Jurkat, Clone E6-1 (cell line): Measurements from ENCODE around the gene TCF7.

ENCODE experiments used
- DNase-seq: peaks from one replicate; pipeline ENCODE4 v3.0.0-alpha.2; 2011; ENCODE audit warnings: low read depth, low spot score
- H3K4me3 ChIP-seq: 2 replicates; pipeline ENCODE4 v1.5.1; 2011; ENCODE audit warnings: mild to moderate bottlenecking, low read length, control low read depth, moderate library complexity

The TCF7 gene

GRCh38 chr5:134125039-134126015 lies 10.8 kb downstream of the TCF7 start:
- DNase-seq, result no peak
- no peak overlapping the region for H3K4me3 ChIP-seq

GRCh38 chr5:134127376-134127861 lies 12.9 kb downstream of the TCF7 start:
- DNase-seq, result no peak
- H3K4me3 ChIP-seq, result no peak overlapping the region

GRCh38 chr5:134127988-134128647 lies 13.6 kb downstream of the TCF7 start:
- no peak for DNase-seq
- no peak overlapping the region for H3K4me3 ChIP-seq

GRCh38 chr5:134128648-134128995 lies 14.1 kb downstream of the TCF7 start:
- no peak overlapping the region for H3K4me3 ChIP-seq
- DNase-seq, result no peak

- no peak overlapping the region for H3K4me3 ChIP-seq
- no peak for DNase-seq
These were observed 15.1 kb downstream of the TCF7 start for GRCh38 chr5:134129411-134130238.

- no peak for DNase-seq
- H3K4me3 ChIP-seq, result no peak overlapping the region; the same call in 1 of the 2 replicates
These were observed 15.9 kb downstream of the TCF7 start for GRCh38 chr5:134130239-134130945.

GRCh38 chr5:134131165-134131564 lies 16.7 kb downstream of the TCF7 start:
- no peak for DNase-seq
- peak overlapping the region; percentile 26; the same call in 1 of the 2 replicates for H3K4me3 ChIP-seq

GRCh38 chr5:134131578-134132350 lies 17.3 kb downstream of the TCF7 start:
- no peak for DNase-seq
- peak overlapping the region; percentile 26 for H3K4me3 ChIP-seq

GRCh38 chr5:134132372-134133187 lies 18.1 kb downstream of the TCF7 start:
- peak; percentile 96 for DNase-seq

GRCh38 chr5:134133188-134133994 lies 18.9 kb downstream of the TCF7 start:
- H3K4me3 ChIP-seq, result no peak overlapping the region; the same call in 1 of the 2 replicates

More at GRCh38 chr5:134132372-134133187, 18.1 kb downstream of the TCF7 start:
- H3K4me3 ChIP-seq, result peak overlapping the region; percentile 30

GRCh38 chr5:134133995-134134541 lies 19.6 kb downstream of the TCF7 start:
- H3K4me3 ChIP-seq, result no peak overlapping the region
- DNase-seq, result no peak

More at GRCh38 chr5:134133188-134133994, 18.9 kb downstream of the TCF7 start:
- DNase-seq, result no peak

- DNase-seq, result no peak
- H3K4me3 ChIP-seq, result no peak overlapping the region
These were observed 20.7 kb downstream of the TCF7 start for GRCh38 chr5:134135091-134135655.

GRCh38 chr5:134136221-134136631 lies 21.7 kb downstream of the TCF7 start:
- no peak for DNase-seq
- no peak overlapping the region for H3K4me3 ChIP-seq

GRCh38 chr5:134136771-134137170 lies 22.3 kb downstream of the TCF7 start:
- no peak for DNase-seq
- no peak overlapping the region for H3K4me3 ChIP-seq

- no peak for DNase-seq
- no peak overlapping the region for H3K4me3 ChIP-seq
These were observed 24.2 kb downstream of the TCF7 start for GRCh38 chr5:134138416-134139376.
